WTC11 (cell line): ENCODE data around the gene CD40.

Source experiments
- ATF1 ChIP-seq: sonication (generic); formaldehyde crosslinking; IDR thresholded peaks from 2 replicates; pipeline ENCODE4 v1.8.1; 2023; ENCODE audit warnings: mild to moderate bottlenecking, moderate library complexity, missing genetic modification reagents
- CTCF ChIP-seq: fragments of 200-600 bp; IDR thresholded peaks from 2 replicates; pipeline ENCODE4 v1.8.0; 2022; ENCODE audit warnings: antibody characterized with exemption
- IRF1 ChIP-seq: sonication (generic); formaldehyde crosslinking; IDR thresholded peaks from 2 replicates; pipeline ENCODE4 v1.8.0; 2023; ENCODE audit warnings: missing genetic modification reagents
- MAX ChIP-seq: sonication (generic); formaldehyde crosslinking; IDR thresholded peaks from 2 replicates; pipeline ENCODE4 v1.8.0; 2022; ENCODE audit warnings: mild to moderate bottlenecking, missing genetic modification reagents
- MXD4 ChIP-seq: fragments of 250-450 bp; sonication (Bioruptor Pico); IDR thresholded peaks from 2 replicates; pipeline ENCODE4 v1.8.0; 2021; ENCODE audit warnings: mild to moderate bottlenecking, moderate library complexity, borderline replicate concordance
- NR2C2 ChIP-seq: sonication (generic); formaldehyde crosslinking; IDR thresholded peaks from 2 replicates; pipeline ENCODE4 v1.8.0; 2022; ENCODE audit warnings: mild to moderate bottlenecking, missing genetic modification reagents
- ZBTB43 ChIP-seq: sonication (generic); formaldehyde crosslinking; IDR thresholded peaks from 2 replicates; pipeline ENCODE4 v1.8.1; 2023; ENCODE audit warnings: mild to moderate bottlenecking, missing genetic modification reagents
- ZSCAN18 ChIP-seq: fragments of 250-450 bp; sonication (Bioruptor Pico); IDR thresholded peaks from 2 replicates; pipeline ENCODE4 v2.1.2; 2022; ENCODE audit warnings: mild to moderate bottlenecking, moderate library complexity
- TF ChIP-seq, protein P1 (sequence below): fragments of 250-450 bp; sonication (Bioruptor Pico); IDR thresholded peaks from 2 replicates; pipeline ENCODE4 v1.9.0; 2021; ENCODE audit warnings: mild to moderate bottlenecking

DNA sequence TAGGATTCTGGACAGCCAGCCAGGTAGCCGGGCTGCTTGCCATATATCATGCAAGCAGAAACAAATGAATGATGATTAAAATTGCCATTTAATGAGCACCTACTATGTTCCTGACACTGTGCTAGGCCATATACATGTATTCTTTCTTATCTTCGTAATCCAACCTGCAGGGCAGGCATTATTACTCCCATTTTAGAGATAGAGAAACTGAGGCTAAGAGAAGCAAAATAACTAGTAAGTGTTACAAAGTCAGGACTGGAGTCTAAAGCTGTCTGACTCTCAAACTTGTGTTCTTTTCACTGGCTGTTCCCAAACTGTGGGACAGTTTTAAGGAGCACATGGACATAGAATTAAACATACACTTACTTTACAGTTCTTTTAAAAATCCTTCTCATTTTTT is 2.0 kb downstream of the CD40 start:
- TF ChIP-seq NR2C2 (no peak), ZSCAN18 (CRISPR knock-in tag) (no peak), IRF1 (CRISPR knock-in tag) (no peak), CTCF (no peak), MXD4 (CRISPR knock-in tag) (no peak), ZBTB43 (no peak), MAX (CRISPR knock-in tag) (no peak), ATF1 (no peak)
- TF ChIP-seq, protein P1, sequence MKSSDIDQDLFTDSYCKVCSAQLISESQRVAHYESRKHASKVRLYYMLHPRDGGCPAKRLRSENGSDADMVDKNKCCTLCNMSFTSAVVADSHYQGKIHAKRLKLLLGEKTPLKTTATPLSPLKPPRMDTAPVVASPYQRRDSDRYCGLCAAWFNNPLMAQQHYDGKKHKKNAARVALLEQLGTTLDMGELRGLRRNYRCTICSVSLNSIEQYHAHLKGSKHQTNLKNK (CRISPR knock-in tag): no peak
